Endodermal cell (in vitro differentiated cells): Measurements from ENCODE around the gene IRF7. TPM values are rescaled to one million over a fixed set of nuclear protein-coding genes. Genes with fewer than 3 reads are reported as not detected.
"Not testable (repeated sequence)": the region's sequence is repeated elsewhere in the genome, so short reads cannot be mapped to it uniquely, and the experiment has no call there.

Experiments
- DNase-seq: peaks from one replicate; pipeline ENCODE4 v3.0.0-alpha.2; 2017
- H3K27ac ChIP-seq: 2 replicates; pipeline ENCODE4 v1.5.1; 2013; ENCODE audit warnings: mild to moderate bottlenecking, low read depth, low read length, moderate library complexity
- H3K27me3 ChIP-seq: 2 replicates; pipeline ENCODE4 v1.6.1; 2013; ENCODE audit warnings: mild to moderate bottlenecking, low read length, moderate library complexity; ENCODE audit not compliant: insufficient read depth, control insufficient read depth, poor library complexity, severe bottlenecking
- H3K36me3 ChIP-seq: 2 replicates; pipeline ENCODE4 v1.7.0; 2013; ENCODE audit warnings: mild to moderate bottlenecking, low read length, moderate library complexity; ENCODE audit not compliant: control insufficient read depth, insufficient read depth
- H3K4me1 ChIP-seq: one replicate; pipeline ENCODE4 v1.7.0; 2013; ENCODE audit warnings: low read length; ENCODE audit not compliant: control insufficient read depth, insufficient read depth
- H3K4me3 ChIP-seq: 2 replicates; pipeline ENCODE4 v1.5.1; 2013; ENCODE audit warnings: mild to moderate bottlenecking, low read length, moderate library complexity
- H3K9ac ChIP-seq: 2 replicates; pipeline ENCODE4 v1.6.1; 2013; ENCODE audit warnings: mild to moderate bottlenecking, low read length, moderate library complexity; ENCODE audit not compliant: poor library complexity, severe bottlenecking; ENCODE audit errors: extremely low read depth
- H3K9me3 ChIP-seq: 2 replicates; pipeline ENCODE4 v1.6.1; 2013; ENCODE audit warnings: mild to moderate bottlenecking, low read length, moderate library complexity; ENCODE audit not compliant: control insufficient read depth
- H3K27ac Mint-ChIP-seq: 2 replicates; pipeline ENCODE4 v1.8.0; 2020; ENCODE audit warnings: mixed read lengths
- H3K27me3 Mint-ChIP-seq: 2 replicates; pipeline ENCODE4 v1.8.0; 2021; ENCODE audit warnings: mild to moderate bottlenecking, mixed read lengths; ENCODE audit not compliant: insufficient read depth
- H3K36me3 Mint-ChIP-seq: 2 replicates; pipeline ENCODE4 v1.8.0; 2020; ENCODE audit warnings: low read depth, mixed read lengths
- H3K4me1 Mint-ChIP-seq: 2 replicates; pipeline ENCODE4 v1.8.0; 2020; ENCODE audit warnings: mixed read lengths
- H3K4me3 Mint-ChIP-seq: 2 replicates; pipeline ENCODE4 v1.8.0; 2020; ENCODE audit warnings: mild to moderate bottlenecking, moderate library complexity, mixed read lengths
- H3K9me3 Mint-ChIP-seq: 2 replicates; pipeline ENCODE4 v1.8.0; 2020; ENCODE audit warnings: mild to moderate bottlenecking, mixed read lengths
- WGBS, 2 experiments: methylation state at CpG; one replicate each; pipeline versions ENCODE4 v1.1.5 to v1.1.7; 2013; ENCODE audit warnings: missing lambda C conversion rate in 2 of 2, mixed read lengths in 1 of 2; ENCODE audit not compliant: insufficient coverage in 1 of 2, insufficient read length in 1 of 2; 5-methylcytosine and 5-hydroxymethylcytosine counted together
- total RNA-seq, 2 donors: library from RNA; stranded (reverse); fragmentation: NEBNext Ultra II Directional in 1 of 2; extraction: Animal tissue kit (Norgen Biotek cat#: 25700) in 1 of 2; gene quantifications; 2 replicates in 1 of 2; 3 replicates in 1 of 2; pipeline ENCODE4 v1.2.1, GENCODE V29; 2021
- TF ChIP-seq, protein P1 (sequence below): fragments of 200-600 bp; sonication (generic); conservative IDR thresholded peaks from 2 replicates; pipeline ENCODE4 v1.5.0; 2021; ENCODE audit warnings: antibody characterized with exemption, mild to moderate bottlenecking

IRF7 gene
- total RNA-seq, 2 donors from 2014 or later, result 9.3 to 16.8 TPM

- H3K27me3 Mint-ChIP-seq, result no peaks in the 10 kb centered on the region
- H3K36me3 Mint-ChIP-seq, result peaks cover 57% of the 10 kb centered on the region
- H3K36me3 ChIP-seq, result peaks cover 28% of the 10 kb centered on the region
- H3K9me3 ChIP-seq, result no peaks in the 10 kb centered on the region
- no peaks in the 10 kb centered on the region for H3K4me1 Mint-ChIP-seq
- WGBS, 2 experiments, result 97 to 98% methylated on average over 10 of the region's 10 CpGs
- H3K27ac Mint-ChIP-seq, result no peak overlapping the region
- no peak overlapping the region for H3K9ac ChIP-seq
- TF ChIP-seq, protein P1, sequence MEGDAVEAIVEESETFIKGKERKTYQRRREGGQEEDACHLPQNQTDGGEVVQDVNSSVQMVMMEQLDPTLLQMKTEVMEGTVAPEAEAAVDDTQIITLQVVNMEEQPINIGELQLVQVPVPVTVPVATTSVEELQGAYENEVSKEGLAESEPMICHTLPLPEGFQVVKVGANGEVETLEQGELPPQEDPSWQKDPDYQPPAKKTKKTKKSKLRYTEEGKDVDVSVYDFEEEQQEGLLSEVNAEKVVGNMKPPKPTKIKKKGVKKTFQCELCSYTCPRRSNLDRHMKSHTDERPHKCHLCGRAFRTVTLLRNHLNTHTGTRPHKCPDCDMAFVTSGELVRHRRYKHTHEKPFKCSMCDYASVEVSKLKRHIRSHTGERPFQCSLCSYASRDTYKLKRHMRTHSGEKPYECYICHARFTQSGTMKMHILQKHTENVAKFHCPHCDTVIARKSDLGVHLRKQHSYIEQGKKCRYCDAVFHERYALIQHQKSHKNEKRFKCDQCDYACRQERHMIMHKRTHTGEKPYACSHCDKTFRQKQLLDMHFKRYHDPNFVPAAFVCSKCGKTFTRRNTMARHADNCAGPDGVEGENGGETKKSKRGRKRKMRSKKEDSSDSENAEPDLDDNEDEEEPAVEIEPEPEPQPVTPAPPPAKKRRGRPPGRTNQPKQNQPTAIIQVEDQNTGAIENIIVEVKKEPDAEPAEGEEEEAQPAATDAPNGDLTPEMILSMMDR, result no peak
- H3K4me3 ChIP-seq, result no peak overlapping the region
- H3K4me1 ChIP-seq, result no peaks in the 10 kb centered on the region
- H3K4me3 Mint-ChIP-seq, result no peak overlapping the region
- no peaks in the 10 kb centered on the region for H3K27me3 ChIP-seq
- no peaks in the 10 kb centered on the region for H3K9me3 Mint-ChIP-seq
- DNase-seq, result no peak
- no peak overlapping the region for H3K27ac ChIP-seq
Measured at GRCh38 chr11:650482-650881, 34.7 kb upstream of the IRF7 start.

DNA sequence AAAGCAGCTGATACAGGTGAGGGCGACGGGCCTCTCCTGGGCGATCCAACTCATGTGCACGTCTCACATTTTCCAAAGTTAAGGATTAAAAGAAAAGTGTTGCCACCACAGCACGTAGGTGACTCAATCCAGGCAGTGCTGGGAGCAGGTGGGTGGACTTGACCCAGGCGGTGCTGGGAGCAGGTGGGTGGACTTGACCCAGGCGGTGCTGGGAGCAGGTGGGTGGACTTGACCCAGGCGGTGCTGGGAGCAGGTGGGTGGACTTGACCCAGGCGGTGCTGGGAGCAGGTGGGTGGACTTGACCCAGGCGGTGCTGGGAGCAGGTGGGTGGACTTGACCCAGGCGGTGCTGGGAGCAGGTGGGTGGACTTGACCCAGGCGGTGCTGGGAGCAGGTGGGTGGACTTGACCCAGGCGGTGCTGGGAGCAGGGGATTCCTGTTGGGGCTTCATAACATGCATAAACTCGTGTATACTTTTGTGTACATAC lies 32.0 kb upstream of the IRF7 start:
- H3K4me3 ChIP-seq, H3K9me3 Mint-ChIP-seq, H3K9me3 ChIP-seq, H3K27me3 ChIP-seq, H3K27ac ChIP-seq, H3K27ac Mint-ChIP-seq, H3K27me3 Mint-ChIP-seq, H3K4me3 Mint-ChIP-seq, H3K4me1 Mint-ChIP-seq, H3K9ac ChIP-seq, H3K4me1 ChIP-seq, DNase-seq: not testable (repeated sequence)
- H3K36me3 Mint-ChIP-seq, result peaks cover 47% of the 10 kb centered on the region
- H3K36me3 ChIP-seq, result peaks cover 19% of the 10 kb centered on the region
- WGBS, 2 experiments, result 96 to 100% methylated on average over 4 to 10 of the region's 14 CpGs

DNA sequence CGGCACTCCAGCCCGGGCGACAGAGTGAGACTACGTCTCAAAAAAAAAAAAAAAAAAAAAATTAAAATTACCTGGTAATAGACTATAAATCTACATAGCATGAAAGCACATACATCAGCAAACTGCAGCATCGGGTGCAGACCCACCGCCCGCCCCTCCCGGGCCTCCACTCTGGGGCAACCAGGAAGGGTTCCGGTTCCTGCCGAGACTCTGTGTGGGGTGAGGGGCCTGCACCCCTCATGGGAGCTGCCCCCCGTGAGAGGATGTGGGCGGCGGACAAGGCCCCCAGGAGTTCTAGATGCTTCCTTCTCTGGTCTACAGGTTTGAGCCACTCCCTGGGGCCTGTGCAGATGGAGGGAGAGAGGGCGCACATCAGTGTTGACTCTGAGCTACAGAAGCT lies 30.5 kb upstream of the IRF7 start:
- Mint-ChIP-seq H3K9me3 (no peaks in the 10 kb centered on the region), H3K27me3 (no peaks in the 10 kb centered on the region), H3K27ac (no peak overlapping the region), H3K36me3 (peaks cover 38% of the 10 kb centered on the region), H3K4me1 (no peaks in the 10 kb centered on the region), H3K4me3 (no peak overlapping the region)
- H3K27ac ChIP-seq, result no peak overlapping the region
- H3K4me3 ChIP-seq, result no peak overlapping the region
- no peak overlapping the region for H3K9ac ChIP-seq
- H3K9me3 ChIP-seq, result no peaks in the 10 kb centered on the region
- DNase-seq, result no peak
- 92 to 100% methylated on average over 1 to 9 of the region's 14 CpGs for WGBS, 2 experiments
- H3K4me1 ChIP-seq, result no peaks in the 10 kb centered on the region
- TF ChIP-seq, protein P1, result no peak
- peaks cover under 1% of the 10 kb centered on the region for H3K27me3 ChIP-seq
- peaks cover 13% of the 10 kb centered on the region for H3K36me3 ChIP-seq

- Mint-ChIP-seq H3K4me1 (no peaks in the 10 kb centered on the region), H3K4me3 (no peak overlapping the region), H3K9me3 (no peaks in the 10 kb centered on the region), H3K27ac (no peak overlapping the region), H3K36me3 (peaks cover 33% of the 10 kb centered on the region), H3K27me3 (peaks cover 4% of the 10 kb centered on the region)
- no peak overlapping the region for H3K9ac ChIP-seq
- H3K4me3 ChIP-seq, result no peak overlapping the region
- no peaks in the 10 kb centered on the region for H3K4me1 ChIP-seq
- 90 to 91% methylated on average over 15 to 16 of the region's 16 CpGs for WGBS, 2 experiments
- no peaks in the 10 kb centered on the region for H3K9me3 ChIP-seq
- peaks cover 7% of the 10 kb centered on the region for H3K27me3 ChIP-seq
- H3K36me3 ChIP-seq, result peaks cover 9% of the 10 kb centered on the region
- TF ChIP-seq, protein P1, result no peak
- no peak for DNase-seq
- no peak overlapping the region for H3K27ac ChIP-seq
Measured at GRCh38 chr11:645536-645935, 29.8 kb upstream of the IRF7 start.
